GM20000 (cell line): ENCODE data around the gene CCT3.

ENCODE experiments used
- DNase-seq: peaks from one replicate; pipeline ENCODE4 v3.0.0; 2012; ENCODE audit warnings: low spot score
- CTCF ChIP-seq: IDR thresholded peaks from 2 replicates; pipeline ENCODE4 v1.5.1; 2012; ENCODE audit warnings: mild to moderate bottlenecking, control low read depth; ENCODE audit errors: extremely low read depth, missing control alignments

Gene CCT3

GRCh38 chr1:156284112-156284511 is 54.0 kb downstream of the CCT3 start, which contains the start of gene TMEM79:
TMEM79 (plus strand) TSS chr1:156284325; CDS start chr1:156285227, 902 bp downstream.
- no peak for DNase-seq
- no peak for TF ChIP-seq CTCF

- DNase-seq, result no peak
- TF ChIP-seq CTCF, result no peak
Observed at GRCh38 chr1:156283521-156283920, 54.6 kb downstream of the CCT3 start.

DNA sequence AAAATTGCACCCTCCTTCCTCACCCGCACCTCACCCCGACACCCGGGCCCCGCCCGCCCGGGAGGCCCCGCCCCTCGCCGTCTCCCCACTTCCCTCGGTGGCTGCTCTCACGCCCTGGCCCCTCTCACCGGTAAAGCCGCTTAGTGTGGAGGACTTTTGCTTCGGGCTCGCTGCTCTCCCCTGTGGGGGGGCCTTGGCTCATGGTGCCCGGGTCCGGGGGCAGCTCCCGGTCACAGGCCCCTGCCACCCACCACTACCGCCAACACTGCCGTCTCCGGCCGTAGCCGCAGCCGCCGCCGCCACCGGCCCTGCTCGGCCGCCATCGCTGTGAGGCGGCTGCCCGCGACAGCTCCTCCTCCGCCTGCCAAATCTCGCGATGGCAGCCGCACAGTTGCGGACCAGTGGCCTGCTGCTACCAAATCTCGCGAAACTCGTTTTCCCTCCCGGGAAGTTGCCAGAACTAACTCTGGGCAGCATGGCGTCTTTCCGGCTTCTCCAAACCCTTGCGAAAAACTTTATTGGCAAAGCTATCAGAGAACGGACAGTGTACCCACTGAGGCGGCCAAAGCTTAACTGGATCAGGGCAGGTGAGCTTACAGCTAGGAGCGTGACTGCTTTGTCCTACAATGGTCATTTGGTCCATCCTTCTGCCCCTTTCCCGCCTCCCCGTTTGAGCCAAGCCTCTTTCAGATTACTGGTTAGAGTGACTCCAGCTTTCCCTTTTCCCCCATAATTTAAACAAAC is 55.4 kb downstream of the CCT3 start, which contains the start of gene SMG5:
Gene SMG5, minus strand, starts transcription at position 347 of the 744 bp plus-strand sequence. Its CDS starts 145 bp downstream, at position 202.
- peak; percentile 97 for DNase-seq
- TF ChIP-seq CTCF, result no peak

- no peak for TF ChIP-seq CTCF
- no peak for DNase-seq
Observed at GRCh38 chr1:156281693-156282478, 56.2 kb downstream of the CCT3 start.

- peak; percentile 15 for TF ChIP-seq CTCF
- peak; percentile 57 for DNase-seq
Observed at GRCh38 chr1:156281281-156281680, 56.8 kb downstream of the CCT3 start.

GRCh38 chr1:156279837-156280236 is 58.3 kb downstream of the CCT3 start:
- DNase-seq, result no peak
- TF ChIP-seq CTCF, result no peak

DNA sequence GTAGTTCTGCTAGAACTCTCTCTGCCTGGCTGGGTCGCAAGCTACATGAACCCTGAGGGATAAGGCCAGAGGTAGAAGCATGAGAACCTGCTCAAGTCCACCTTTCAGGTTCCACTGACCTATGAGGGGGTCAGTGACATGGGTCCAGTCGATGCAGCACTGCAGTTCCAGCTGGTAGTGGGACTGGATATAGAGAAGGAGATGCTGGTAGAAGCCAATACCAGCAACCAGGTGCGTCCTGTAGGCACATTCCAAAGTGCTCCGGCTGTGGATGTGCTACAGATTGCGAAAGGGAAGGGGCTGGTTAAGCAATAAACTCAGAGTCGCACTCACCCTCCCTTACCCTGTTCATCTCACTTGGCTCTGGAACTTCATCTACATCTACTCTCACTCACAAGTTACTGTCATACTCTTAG is 61.1 kb downstream of the CCT3 start:
- TF ChIP-seq CTCF, result no peak

More for the DNA sequence above, 61.1 kb downstream of the CCT3 start:
- DNase-seq, result no peak
